NCI-H748 treated with DMSO at 0.1 percent for 48 hours (cell line): ENCODE measurements around the gene MRPS34.

ENCODE experiments used
- DNase-seq: peaks from one replicate; lab custom pipeline; 2025; lab: John Stamatoyannopoulos, UW

The MRPS34 gene

GRCh38 chr16:1794221-1794871 is 21.4 kb upstream of the MRPS34 start:
- no peak for DNase-seq

- DNase-seq: no peak
These were observed 20.8 kb upstream of the MRPS34 start, which contains the start of gene IGFALS for GRCh38 chr16:1793578-1794220. Gene IGFALS, minus strand, starts transcription at chr16:1793705. Its CDS starts 53 bp downstream, at chr16:1793652.

- DNase-seq: no peak
These were observed 20.1 kb upstream of the MRPS34 start for GRCh38 chr16:1792836-1793577.

- DNase-seq: no peak
These were observed 19.2 kb upstream of the MRPS34 start for GRCh38 chr16:1791943-1792812.

- DNase-seq: no peak
These were observed 18.5 kb upstream of the MRPS34 start for GRCh38 chr16:1791256-1791942.

- DNase-seq: no peak
These were observed 17.8 kb upstream of the MRPS34 start for GRCh38 chr16:1790611-1791255.

- no peak for DNase-seq
These were observed 17.3 kb upstream of the MRPS34 start for GRCh38 chr16:1790261-1790610.

GRCh38 chr16:1789643-1790045 is 16.7 kb upstream of the MRPS34 start:
- no peak for DNase-seq

GRCh38 chr16:1788708-1789100 is 15.8 kb upstream of the MRPS34 start:
- DNase-seq: no peak

GRCh38 chr16:1788095-1788707 is 15.3 kb upstream of the MRPS34 start:
- DNase-seq: no peak

- DNase-seq: no peak
These were observed 14.6 kb upstream of the MRPS34 start for GRCh38 chr16:1787322-1788094.

GRCh38 chr16:1787056-1787321 is 14.1 kb upstream of the MRPS34 start:
- DNase-seq: no peak

GRCh38 chr16:1786242-1787055 is 13.5 kb upstream of the MRPS34 start:
- DNase-seq: no peak

- no peak for DNase-seq
These were observed 12.9 kb upstream of the MRPS34 start for GRCh38 chr16:1785846-1786170.

GRCh38 chr16:1784977-1785845 is 12.3 kb upstream of the MRPS34 start:
- DNase-seq: no peak

GRCh38 chr16:1782408-1783264 is 9.7 kb upstream of the MRPS34 start, which contains the start of the genes NUBP2 and SPSB3:
Gene NUBP2, plus strand, starts transcription at chr16:1782960. Its CDS starts 61 bp downstream, at chr16:1783021.
Gene SPSB3, minus strand, starts transcription at chr16:1782571. Its CDS starts 1,088 bp downstream, at chr16:1781483.
- peak; percentile 90 for DNase-seq

- DNase-seq: no peak
These were observed 8.9 kb upstream of the MRPS34 start for GRCh38 chr16:1781758-1782407.
